IPS-15b (cell line): ENCODE results near the gene CALHM5.

Source experiments
- H3K27me3 ChIP-seq: one replicate; pipeline ENCODE4 v1.6.1; 2013; ENCODE audit warnings: low read length; ENCODE audit not compliant: control insufficient read depth, insufficient read depth
- H3K36me3 ChIP-seq: one replicate; pipeline ENCODE4 v1.6.1; 2013; ENCODE audit warnings: low read length; ENCODE audit not compliant: control insufficient read depth, insufficient read depth
- H3K4me1 ChIP-seq: one replicate; pipeline ENCODE4 v1.6.1; 2013; ENCODE audit warnings: mild to moderate bottlenecking, low read length; ENCODE audit not compliant: control insufficient read depth, insufficient read depth
- H3K4me3 ChIP-seq: one replicate; pipeline ENCODE4 v1.5.1; 2013; ENCODE audit warnings: low read depth, low read length
- H3K9ac ChIP-seq: one replicate; pipeline ENCODE4 v1.6.1; 2013; ENCODE audit warnings: low read depth, mild to moderate bottlenecking, low read length
- H3K9me3 ChIP-seq: one replicate; pipeline ENCODE4 v1.6.1; 2013; ENCODE audit warnings: mild to moderate bottlenecking, low read length; ENCODE audit not compliant: control insufficient read depth, insufficient read depth

CALHM5 gene

GRCh38 chr6:116512734-116513133, 1.3 kb downstream of the CALHM5 start:
- Histone ChIP-seq H3K4me1 (peaks cover 5% of the 10 kb centered on the region), H3K27me3 (no peaks in the 10 kb centered on the region), H3K4me3 (no peak overlapping the region), H3K9me3 (no peaks in the 10 kb centered on the region), H3K9ac (no peak overlapping the region), H3K36me3 (no peaks in the 10 kb centered on the region)

GRCh38 chr6:116513224-116513875, 1.9 kb downstream of the CALHM5 start:
- no peaks in the 10 kb centered on the region for H3K27me3 ChIP-seq
- H3K4me1 ChIP-seq: peaks cover 5% of the 10 kb centered on the region
- H3K36me3 ChIP-seq: no peaks in the 10 kb centered on the region
- H3K9ac ChIP-seq: no peak overlapping the region
- H3K9me3 ChIP-seq: no peaks in the 10 kb centered on the region
- H3K4me3 ChIP-seq: no peak overlapping the region

- Histone ChIP-seq H3K27me3 (no peaks in the 10 kb centered on the region), H3K9ac (no peak overlapping the region), H3K36me3 (no peaks in the 10 kb centered on the region), H3K4me1 (peaks cover 5% of the 10 kb centered on the region), H3K4me3 (no peak overlapping the region), H3K9me3 (no peaks in the 10 kb centered on the region)
Measured at GRCh38 chr6:116514111-116514510, 2.7 kb downstream of the CALHM5 start.

GRCh38 chr6:116515141-116515540, 3.7 kb downstream of the CALHM5 start:
- Histone ChIP-seq H3K4me1 (peaks cover 5% of the 10 kb centered on the region), H3K4me3 (no peak overlapping the region), H3K27me3 (no peaks in the 10 kb centered on the region), H3K9ac (no peak overlapping the region), H3K36me3 (no peaks in the 10 kb centered on the region), H3K9me3 (no peaks in the 10 kb centered on the region)

DNA sequence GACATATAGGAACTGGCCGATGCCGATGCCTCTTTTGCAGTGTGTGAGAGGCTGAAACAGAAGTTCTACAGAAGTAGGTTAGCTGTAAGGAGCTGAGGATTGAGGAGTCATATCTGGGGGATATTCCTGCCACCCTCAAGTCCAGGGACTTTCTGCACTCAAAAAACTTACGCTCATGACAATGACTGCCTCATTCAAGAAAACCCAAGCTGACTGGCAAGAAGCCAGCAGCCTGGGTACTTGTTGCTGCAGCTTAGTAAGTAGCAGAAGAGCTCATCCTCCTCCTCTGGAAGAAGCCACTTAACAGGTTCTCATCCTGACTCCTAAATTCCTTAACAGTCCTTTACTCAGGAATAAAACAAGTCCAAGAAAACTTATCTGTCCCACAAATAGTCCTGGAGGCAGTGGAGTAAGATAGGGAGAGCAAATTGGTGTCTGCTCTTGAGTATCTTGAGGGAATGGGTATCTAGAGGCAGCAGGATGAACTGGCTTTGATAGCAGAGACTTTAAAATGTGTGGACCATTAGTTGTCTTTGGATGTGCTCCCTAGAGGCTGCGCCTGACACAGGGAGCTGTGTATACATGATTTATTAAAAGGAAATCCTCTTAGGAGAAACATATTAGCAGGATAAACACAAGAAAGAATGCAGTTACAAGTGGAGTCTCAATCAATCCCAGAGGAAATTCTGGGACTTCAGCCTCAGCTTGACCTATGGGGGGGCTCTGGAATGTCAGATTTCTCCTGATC, 7.4 kb downstream of the CALHM5 start:
- Histone ChIP-seq H3K27me3 (no peaks in the 10 kb centered on the region), H3K36me3 (no peaks in the 10 kb centered on the region), H3K4me1 (no peaks in the 10 kb centered on the region), H3K9ac (no peak overlapping the region), H3K9me3 (no peaks in the 10 kb centered on the region), H3K4me3 (no peak overlapping the region)

DNA sequence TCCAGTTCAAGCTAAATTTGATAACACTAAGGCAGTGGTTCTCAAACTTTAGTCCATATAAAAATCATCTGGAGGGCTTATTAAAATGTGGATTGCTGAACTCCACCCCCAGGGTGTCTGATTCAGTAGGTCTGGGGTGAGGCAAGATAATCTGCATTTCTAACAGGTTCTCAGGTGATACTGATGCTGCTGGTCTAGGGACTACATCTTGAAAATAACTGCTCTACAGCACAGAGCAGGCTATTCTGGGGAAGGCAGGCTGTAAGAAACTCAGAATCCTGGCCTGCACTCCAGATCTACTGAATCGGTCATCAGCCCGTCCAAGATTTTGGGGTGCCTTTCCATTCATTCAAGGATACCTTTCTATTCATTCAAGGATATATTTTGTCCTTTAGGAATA, 11.5 kb downstream of the CALHM5 start:
- Histone ChIP-seq H3K27me3 (no peaks in the 10 kb centered on the region), H3K4me1 (no peaks in the 10 kb centered on the region), H3K36me3 (no peaks in the 10 kb centered on the region), H3K9me3 (no peaks in the 10 kb centered on the region), H3K9ac (no peak overlapping the region), H3K4me3 (no peak overlapping the region)

DNA sequence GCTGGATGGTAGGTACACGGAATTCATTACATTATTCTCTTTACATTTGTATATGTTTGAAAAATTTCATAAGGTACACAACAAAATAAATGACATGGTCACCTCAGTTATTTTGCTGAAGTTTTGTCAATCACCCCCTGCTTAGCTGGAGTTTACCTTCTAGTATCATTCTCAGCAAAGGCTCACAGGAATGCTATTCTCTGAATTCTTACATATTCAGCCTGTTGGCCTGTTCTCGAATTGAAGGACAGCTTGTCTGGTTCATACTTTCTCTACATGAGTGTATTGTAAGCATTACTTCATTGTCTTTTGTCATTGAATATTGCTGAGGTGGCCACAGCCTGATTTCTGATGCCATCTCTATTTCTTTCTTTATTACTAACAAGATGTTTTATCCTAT, 12.8 kb downstream of the CALHM5 start:
- H3K4me1 ChIP-seq: peaks cover 6% of the 10 kb centered on the region
- no peaks in the 10 kb centered on the region for H3K36me3 ChIP-seq
- H3K9ac ChIP-seq: no peak overlapping the region
- no peaks in the 10 kb centered on the region for H3K27me3 ChIP-seq
- H3K4me3 ChIP-seq: no peak overlapping the region
- H3K9me3 ChIP-seq: no peaks in the 10 kb centered on the region

- Histone ChIP-seq H3K4me1 (peaks cover 19% of the 10 kb centered on the region), H3K27me3 (no peaks in the 10 kb centered on the region), H3K9ac (no peak overlapping the region), H3K9me3 (no peaks in the 10 kb centered on the region), H3K4me3 (no peak overlapping the region), H3K36me3 (no peaks in the 10 kb centered on the region)
Measured at GRCh38 chr6:116528133-116528532, 16.7 kb downstream of the CALHM5 start.

- H3K9me3 ChIP-seq: no peaks in the 10 kb centered on the region
- H3K36me3 ChIP-seq: no peaks in the 10 kb centered on the region
- H3K27me3 ChIP-seq: no peaks in the 10 kb centered on the region
- H3K4me3 ChIP-seq: no peak overlapping the region
- H3K9ac ChIP-seq: no peak overlapping the region
- H3K4me1 ChIP-seq: peaks cover 23% of the 10 kb centered on the region
Measured at GRCh38 chr6:116528780-116529179, 17.3 kb downstream of the CALHM5 start.

- H3K4me1 ChIP-seq: peaks cover 25% of the 10 kb centered on the region
- H3K9ac ChIP-seq: no peak overlapping the region
- H3K9me3 ChIP-seq: no peaks in the 10 kb centered on the region
- no peak overlapping the region for H3K4me3 ChIP-seq
- no peaks in the 10 kb centered on the region for H3K36me3 ChIP-seq
- H3K27me3 ChIP-seq: no peaks in the 10 kb centered on the region
Measured at GRCh38 chr6:116529466-116530290, 18.2 kb downstream of the CALHM5 start.

DNA sequence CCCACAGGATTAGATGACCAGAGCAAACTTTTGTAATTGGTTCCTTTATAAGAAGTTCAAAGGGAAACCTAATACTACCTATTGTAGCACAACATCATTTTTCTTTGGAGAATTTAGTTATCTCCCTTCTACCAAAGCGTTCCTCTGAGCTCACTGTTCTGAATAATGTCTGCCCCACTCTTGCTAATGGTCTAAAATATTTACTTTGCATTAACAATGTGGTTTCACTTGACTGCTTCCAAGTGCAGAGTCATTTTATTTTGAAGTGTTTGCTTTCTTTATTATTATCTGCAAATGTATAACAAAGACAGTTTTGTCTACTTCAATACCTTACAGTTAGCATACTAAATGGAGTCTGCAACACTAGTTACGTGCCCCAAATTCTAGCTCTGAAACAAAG, 19.0 kb downstream of the CALHM5 start:
- H3K36me3 ChIP-seq: no peaks in the 10 kb centered on the region

More for the DNA sequence above, 19.0 kb downstream of the CALHM5 start:
- peaks cover 25% of the 10 kb centered on the region for H3K4me1 ChIP-seq
- no peak overlapping the region for H3K4me3 ChIP-seq
- H3K9me3 ChIP-seq: no peaks in the 10 kb centered on the region
- H3K27me3 ChIP-seq: no peaks in the 10 kb centered on the region
- no peak overlapping the region for H3K9ac ChIP-seq
